IMR-90 (cell line): ENCODE measurements around the gene ARMC9. TPM values are rescaled to one million over a fixed set of nuclear protein-coding genes. Genes with fewer than 3 reads are reported as not detected.

Source experiments
- ATAC-seq: fragments of 200-7000 bp; cut with Tn5 transposase; 2 replicates; pipeline ENCODE4 v1.9.1; 2020; ENCODE audit warnings: low read depth, mild to moderate bottlenecking, moderate library complexity
- BruUV-seq: library from RNA; stranded (reverse); fragments of 400-500 nt; replicated peaks from 2 replicates; lab custom pipeline; 2021; lab: Mats Ljungman, UMichigan
- CTCF ChIA-PET: fragments of 300-600 bp; formaldehyde crosslinking; extraction: SDS; loops from one replicate; lab custom pipeline; 2021; ENCODE audit warnings: antibody characterized with exemption; lab: Yijun Ruan, JAX
- POLR2A ChIA-PET: fragments of 300-600 bp; sonication (Branson Sonifier 250); formaldehyde crosslinking; loops from one replicate; lab custom pipeline; 2022; ENCODE audit warnings: antibody characterized with exemption; ENCODE audit not compliant: unreplicated experiment; lab: Charles Lee
- DNase-seq: peaks from one replicate; pipeline ENCODE4 v3.0.0; 2013
- H2AFZ ChIP-seq: replicated peaks from 2 replicates; pipeline ENCODE3; 2013; ENCODE audit warnings: low read length, mild to moderate bottlenecking; ENCODE audit not compliant: poor library complexity
- H2AK5ac ChIP-seq: 2 replicates; pipeline ENCODE4 v1.6.1; 2013; ENCODE audit warnings: low read depth, low read length, inconsistent platforms
- H2AK9ac ChIP-seq: replicated peaks from 2 replicates; pipeline ENCODE3; 2013; ENCODE audit warnings: mild to moderate bottlenecking, low read depth, low read length, moderate library complexity; ENCODE audit not compliant: poor library complexity
- H2BK120ac ChIP-seq: 2 replicates; pipeline ENCODE4 v1.6.1; 2013; ENCODE audit warnings: low read depth, low read length, inconsistent platforms
- H2BK15ac ChIP-seq: 3 replicates; pipeline ENCODE4 v1.6.1; 2013; ENCODE audit warnings: low read depth, low read length, inconsistent platforms
- H2BK20ac ChIP-seq: 2 replicates; pipeline ENCODE4 v1.6.1; 2013; ENCODE audit warnings: low read depth, mild to moderate bottlenecking, inconsistent platforms, low read length, moderate library complexity
- H2BK5ac ChIP-seq: 2 replicates; pipeline ENCODE4 v1.6.1; 2013; ENCODE audit warnings: mild to moderate bottlenecking, low read depth, low read length, inconsistent platforms; ENCODE audit not compliant: poor library complexity, severe bottlenecking
- H3K14ac ChIP-seq: replicated peaks from 2 replicates; pipeline ENCODE4 v1.6.1; 2013; ENCODE audit warnings: low read depth, low read length, inconsistent platforms
- H3K18ac ChIP-seq: 2 replicates; pipeline ENCODE4 v1.6.1; 2013; ENCODE audit warnings: low read depth, low read length, control low read depth
- H3K23ac ChIP-seq: 2 replicates; pipeline ENCODE4 v1.6.1; 2013; ENCODE audit warnings: low read depth, low read length, inconsistent platforms
- H3K27ac ChIP-seq: 2 replicates; pipeline ENCODE4 v1.5.1; 2013; ENCODE audit warnings: mild to moderate bottlenecking, control low read depth, low read length; ENCODE audit not compliant: insufficient read depth
- H3K27me3 ChIP-seq: 2 replicates; pipeline ENCODE4 v1.6.1; 2013; ENCODE audit warnings: low read length; ENCODE audit not compliant: control insufficient read depth, insufficient read depth
- H3K36me3 ChIP-seq: 2 replicates; pipeline ENCODE4 v1.6.1; 2013; ENCODE audit warnings: low read length, mixed read lengths; ENCODE audit not compliant: control insufficient read depth, insufficient read depth
- H3K4ac ChIP-seq: 2 replicates; pipeline ENCODE4 v1.6.1; 2013; ENCODE audit warnings: low read depth, low read length, inconsistent platforms
- H3K4me1 ChIP-seq: 2 replicates; pipeline ENCODE4 v1.6.1; 2013; ENCODE audit warnings: low read length, mixed read lengths; ENCODE audit not compliant: control insufficient read depth, insufficient read depth
- H3K4me2 ChIP-seq: 2 replicates; pipeline ENCODE4 v1.6.1; 2013; ENCODE audit warnings: low read depth, mild to moderate bottlenecking, control low read depth, low read length, moderate library complexity
- H3K4me3 ChIP-seq: 2 replicates; pipeline ENCODE4 v1.5.1; 2013; ENCODE audit warnings: low read depth, mild to moderate bottlenecking, control low read depth, low read length, moderate library complexity; ENCODE audit not compliant: insufficient read depth
- H3K56ac ChIP-seq: 2 replicates; pipeline ENCODE4 v1.6.1; 2013; ENCODE audit warnings: low read length, inconsistent platforms; ENCODE audit not compliant: insufficient read depth; ENCODE audit errors: extremely low read depth
- H3K79me1 ChIP-seq, 2 experiments: 2 replicates each; pipeline ENCODE4 v1.6.1; 2013; ENCODE audit warnings: low read length in 2 of 2, inconsistent platforms in 1 of 2, low read depth in 1 of 2
- H3K9ac ChIP-seq: 2 replicates; pipeline ENCODE4 v1.6.1; 2013; ENCODE audit warnings: low read depth, low read length, control low read depth
- H3K9me1 ChIP-seq: 2 replicates; pipeline ENCODE4 v1.6.1; 2013; ENCODE audit warnings: low read length, inconsistent platforms; ENCODE audit not compliant: insufficient read depth
- H3K9me3 ChIP-seq: 2 replicates; pipeline ENCODE4 v1.6.1; 2013; ENCODE audit warnings: low read length; ENCODE audit not compliant: control insufficient read depth, insufficient read depth
- H4K20me1 ChIP-seq: 2 replicates; pipeline ENCODE4 v1.6.1; 2013; ENCODE audit warnings: low read length, inconsistent platforms; ENCODE audit not compliant: insufficient read depth
- H4K5ac ChIP-seq: 2 replicates; pipeline ENCODE4 v1.6.1; 2013; ENCODE audit warnings: mild to moderate bottlenecking, low read depth, low read length, control low read depth
- H4K8ac ChIP-seq, 2 experiments: 2 replicates each; pipeline ENCODE4 v1.6.1; 2013; ENCODE audit warnings: low read depth in 2 of 2, low read length in 2 of 2, control low read depth in 1 of 2, inconsistent platforms in 1 of 2
- H4K91ac ChIP-seq: 2 replicates; pipeline ENCODE4 v1.6.1; 2013; ENCODE audit warnings: low read depth, low read length, inconsistent platforms; ENCODE audit not compliant: insufficient read depth
- CEBPB ChIP-seq: IDR thresholded peaks from 2 replicates; pipeline ENCODE4 v1.6.1; 2012; ENCODE audit warnings: low read depth, low read length, improper control_type of control experiment
- RFX5 ChIP-seq: IDR thresholded peaks from 2 replicates; pipeline ENCODE4 v1.8.0; 2012; ENCODE audit warnings: low read depth, mild to moderate bottlenecking, low read length, moderate library complexity
- WGBS, 2 experiments: methylation state at CpG; one replicate each; pipeline versions ENCODE4 v1.1.5 to v1.1.7; 2013; ENCODE audit warnings: missing lambda C conversion rate in 2 of 2; ENCODE audit not compliant: insufficient read length in 1 of 2; ENCODE audit errors: extremely low coverage in 2 of 2; 5-methylcytosine and 5-hydroxymethylcytosine counted together
- dilution Hi-C: fragments of 300-500 bp; cut with HindIII; formaldehyde crosslinking; loops from one replicate; pipeline ENCODE4 v1.14.3; 2018; ENCODE audit warnings: low sequenced_read_pairs; ENCODE audit not compliant: unreplicated experiment
- in situ Hi-C: fragments of 300-500 bp; cut with MboI; formaldehyde crosslinking; loops from 3 replicates; pipeline ENCODE4 v1.14.3; 2019; ENCODE audit warnings: low sequenced_read_pairs, inconsistent platforms, mixed read lengths
- intact Hi-C: fragments of 100-400 bp; cut with micrococcal nuclease; formaldehyde crosslinking; loops from 2 replicates; pipeline ENCODE4 v1.10.0; 2022
- polyA plus RNA-seq, 3 experiments: library from polyadenylated mRNA; depleted of rRNA; stranded (reverse); fragments of >200 nt; gene quantifications; 2 replicates each; pipeline ENCODE4 v1.2.3, GENCODE V29; 2012; ENCODE audit warnings: low replicate concordance in 1 of 3
- total RNA-seq: library from RNA; depleted of rRNA; stranded (reverse); fragments of >200 nt; gene quantifications from 2 replicates; pipeline ENCODE4 v1.2.3, GENCODE V29; 2012

Gene ARMC9
- total and polyA plus RNA-seq, 2 of the 4 experiments (the other 2 are of a cell fraction) = 36.0 to 46.6 TPM

GRCh38 chr2:231339316-231339715, 140.9 kb downstream of the ARMC9 start:
- ChIA-PET POLR2A (no interaction called here), CTCF (interaction anchor here (0.7 kb wide), 1 partner anchor 103 kb away, joined by 3 read pairs; no protein-coding TSS in a partner anchor)
- BruUV-seq = no TSS peak
- Histone ChIP-seq H2BK5ac (no peak overlapping the region), H3K4me2 (no peak overlapping the region), H2BK120ac (no peak overlapping the region), H3K4me3 (no peak overlapping the region), H3K27me3 (no peaks in the 10 kb centered on the region), H4K5ac (no peak overlapping the region), H2BK15ac (no peak overlapping the region), H3K79me1 (0 out of 4 replicates have a peak, but pooled peaks cover 0 to 2% of the 10 kb centered on the region in 2 experiments), H3K56ac (no peak overlapping the region), H3K18ac (no peak overlapping the region), H3K23ac (no peak overlapping the region), H2AK9ac (no peak overlapping the region), H2AFZ (no peak overlapping the region), H4K20me1 (no peaks in the 10 kb centered on the region), H2BK20ac (no peak overlapping the region), H2AK5ac (no peak overlapping the region), H3K4ac (no peak overlapping the region), H3K9me1 (0 out of 2 replicates have a peak, but pooled peaks cover 3% of the 10 kb centered on the region), H3K27ac (no peak overlapping the region), H3K9ac (no peak overlapping the region), H4K91ac (no peak overlapping the region), H3K9me3 (no peaks in the 10 kb centered on the region), H3K14ac (no peak overlapping the region), H4K8ac (no peak overlapping the region), H3K4me1 (peaks cover 2% of the 10 kb centered on the region; the same call in 1 of the 2 replicates), H3K36me3 (peaks cover 17% of the 10 kb centered on the region)
- ATAC-seq = no peak
- WGBS, 2 experiments = no CpG with 5 or more reads among the region's 4 CpGs
- no peak for DNase-seq
- in situ Hi-C loops (no loop called here), intact Hi-C loops (no loop called here), dilution Hi-C loops (no loop called here)
- peak; percentile 79 for TF ChIP-seq CEBPB
- no peak for TF ChIP-seq RFX5
